GM12878 (cell line): ENCODE results near the gene ABCG1. TPM values are rescaled to one million over a fixed set of nuclear protein-coding genes. Genes with fewer than 3 reads are reported as not detected.

Experiments used
- ATAC-seq: fragments of 200-7000 bp; cut with Tn5 transposase; 3 replicates; pipeline ENCODE4 v1.9.1; 2020; ENCODE audit warnings: mild to moderate bottlenecking, moderate library complexity
- BruUV-seq: library from RNA; stranded (reverse); fragments of 400-500 nt; replicated peaks from 2 replicates; lab custom pipeline; 2021; lab: Mats Ljungman, UMichigan
- CTCF ChIA-PET: fragments of 300-600 bp; sonication (Branson Sonifier 250); formaldehyde crosslinking; extraction: SDS; loops from one replicate; lab custom pipeline; 2021; ENCODE audit warnings: inconsistent platforms; lab: Yijun Ruan, JAX
- POLR2A ChIA-PET: fragments of 350-600 bp; formaldehyde crosslinking; extraction: SDS; loops from one replicate; lab custom pipeline; 2021; ENCODE audit warnings: inconsistent platforms; lab: Charles Lee
- RAD21 ChIA-PET: fragments of 300-600 bp; sonication (Branson Sonifier 250); formaldehyde crosslinking; loops from one replicate; lab custom pipeline; 2023; ENCODE audit warnings: antibody characterized with exemption; ENCODE audit not compliant: unreplicated experiment; lab: Charles Lee
- SMC1A ChIA-PET: fragments of 300-600 bp; sonication (Branson Sonifier 250); formaldehyde crosslinking; loops from one replicate; lab custom pipeline; 2023; ENCODE audit not compliant: unreplicated experiment, uncharacterized antibody; lab: Charles Lee
- DNase-seq: peaks from one replicate; pipeline ENCODE4 v3.0.0-alpha.2; 2011; ENCODE audit warnings: low read depth, low spot score
- FAIRE-seq: peaks from 3 replicates; lab custom pipeline; 2011; peaks lifted over from hg19 to GRCh38; lab: Jason Lieb, UNC
- H2AFZ ChIP-seq: 2 replicates; pipeline ENCODE4 v1.6.0; 2011; ENCODE audit warnings: low read depth, low read length, control low read depth; ENCODE audit not compliant: control insufficient read depth
- H3K27ac ChIP-seq: 2 replicates; pipeline ENCODE4 v1.5.1; 2011; ENCODE audit warnings: control low read depth; ENCODE audit not compliant: control insufficient read depth, insufficient read depth
- H3K27me3 ChIP-seq, 2 experiments: replicated peaks in 1 of 2; 2 replicates each; pipeline versions ENCODE4 v1.6.0 to v1.6.1; 2011; ENCODE audit warnings: low read length in 1 of 2; ENCODE audit not compliant: control insufficient read depth in 2 of 2, insufficient read depth in 2 of 2
- H3K36me3 ChIP-seq, 2 experiments: 2 replicates each; pipeline ENCODE4 v1.5.1; 2011; ENCODE audit warnings: low read length in 1 of 2; ENCODE audit not compliant: control insufficient read depth in 2 of 2, insufficient read depth in 2 of 2
- H3K4me1 ChIP-seq: 2 replicates; pipeline ENCODE4 v1.6.1; 2011; ENCODE audit warnings: mild to moderate bottlenecking, low read length, moderate library complexity, mixed read lengths; ENCODE audit not compliant: control insufficient read depth, insufficient read depth
- H3K4me2 ChIP-seq: 2 replicates; pipeline ENCODE4 v1.6.0; 2011; ENCODE audit warnings: control low read depth; ENCODE audit not compliant: control insufficient read depth, insufficient read depth
- H3K4me3 ChIP-seq: fragments of 200-600 bp; sonication (generic); 2 replicates; pipeline ENCODE4 v1.5.1; 2016
- H3K79me2 ChIP-seq: 2 replicates; pipeline ENCODE4 v1.6.0; 2011; ENCODE audit warnings: low read length; ENCODE audit not compliant: control insufficient read depth, insufficient read depth
- H3K9ac ChIP-seq: 2 replicates; pipeline ENCODE4 v1.8.0; 2011; ENCODE audit warnings: low read length, control low read depth, mixed read lengths; ENCODE audit not compliant: control insufficient read depth, insufficient read depth
- H3K9me3 ChIP-seq: replicated peaks from 3 replicates; pipeline ENCODE4 v1.5.1; 2011; ENCODE audit warnings: mild to moderate bottlenecking, low read length; ENCODE audit not compliant: control insufficient read depth, insufficient read depth
- H4K20me1 ChIP-seq: 2 replicates; pipeline ENCODE4 v1.6.0; 2011; ENCODE audit not compliant: control insufficient read depth, insufficient read depth
- BHLHE40 ChIP-seq, 2 experiments: fragments of 450-650 bp in 1 of 2; IDR thresholded peaks; 2 replicates each; pipeline ENCODE4 v1.6.1; 2011 to 2017; ENCODE audit warnings: low read depth in 2 of 2, borderline replicate concordance in 1 of 2, improper control_type of control experiment in 1 of 2, low read length in 1 of 2, mild to moderate bottlenecking in 1 of 2
- DPF2 ChIP-seq: fragments of 450-650 bp; IDR thresholded peaks from 2 replicates; pipeline ENCODE4 v1.6.1; 2017; ENCODE audit warnings: mild to moderate bottlenecking
- FOXK2 ChIP-seq: fragments of 450-650 bp; IDR thresholded peaks from 2 replicates; pipeline ENCODE4 v1.6.1; 2017; ENCODE audit warnings: mild to moderate bottlenecking, moderate library complexity
- GATAD2B ChIP-seq: fragments of 450-650 bp; conservative IDR thresholded peaks from 2 replicates; pipeline ENCODE4 v1.6.1; 2017; ENCODE audit warnings: low read depth, mild to moderate bottlenecking, moderate library complexity
- IKZF1 ChIP-seq: fragments of 450-650 bp; conservative IDR thresholded peaks from 2 replicates; pipeline ENCODE4 v1.6.1; 2017; ENCODE audit warnings: antibody characterized with exemption, mild to moderate bottlenecking
- LARP7 ChIP-seq: fragments of 450-650 bp; IDR thresholded peaks from 2 replicates; pipeline ENCODE4 v1.6.1; 2017; ENCODE audit warnings: mild to moderate bottlenecking
- NFYB ChIP-seq: IDR thresholded peaks from 2 replicates; pipeline ENCODE4 v1.6.1; 2011; ENCODE audit warnings: low read depth, mild to moderate bottlenecking, low read length, improper control_type of control experiment, moderate library complexity; ENCODE audit not compliant: insufficient read depth
- POU2F2 ChIP-seq: IDR thresholded peaks from 3 replicates; pipeline ENCODE4 v1.6.1; 2011; ENCODE audit warnings: low read depth, mild to moderate bottlenecking, low read length, borderline replicate concordance
- RAD21 ChIP-seq: IDR thresholded peaks from 2 replicates; pipeline ENCODE4 v1.6.1; 2011; ENCODE audit warnings: mild to moderate bottlenecking, low read depth, low read length, moderate library complexity; ENCODE audit not compliant: insufficient read depth
- RCOR1 ChIP-seq: conservative IDR thresholded peaks from 2 replicates; pipeline ENCODE4 v1.6.1; 2012; ENCODE audit warnings: low read depth, low read length, improper control_type of control experiment
- SMAD5 ChIP-seq: IDR thresholded peaks from 2 replicates; pipeline ENCODE4 v1.6.1; 2016; ENCODE audit warnings: antibody characterized with exemption, low read depth
- ZNF207 ChIP-seq: fragments of 450-650 bp; IDR thresholded peaks from 2 replicates; pipeline ENCODE4 v1.6.1; 2014; ENCODE audit warnings: antibody characterized with exemption, mild to moderate bottlenecking, borderline replicate concordance
- in situ Hi-C: fragments of 300-500 bp; cut with MboI; formaldehyde crosslinking; loops from 9 replicates; pipeline ENCODE4 v1.14.3; 2018; ENCODE audit warnings: mixed read lengths
- intact Hi-C: fragments of 100-400 bp; cut with micrococcal nuclease; formaldehyde crosslinking; loops from one replicate; pipeline ENCODE4 v1.14.2; 2022; ENCODE audit not compliant: unreplicated experiment
- polyA plus RNA-seq, 11 experiments: library from polyadenylated mRNA; depleted of rRNA in 4 of 11; unstranded in 6 of 11; stranded (reverse) in 5 of 11; fragments of >200 nt; fragmentation: Nextera tagmentation in 4 of 11; fragmentation: Illumina TruSeq in 1 of 11; extraction: Ambion mirVana in 4 of 11; extraction: Trizol in 1 of 11; gene quantifications; 1 replicate in 1 of 11; 2 replicates in 10 of 11; pipeline versions ENCODE4 v1.2.1 to v1.2.3, GENCODE V29; 2011 to 2016; ENCODE audit warnings: inconsistent platforms in 2 of 11, missing spikeins in 2 of 11, low read depth in 1 of 11
- total RNA-seq, 4 experiments: library from RNA; depleted of rRNA in 3 of 4; stranded (reverse); fragments of >200 nt in 3 of 4; fragmentation: Illumina TruSeq in 1 of 4; extraction: Trizol in 1 of 4; gene quantifications; 2 replicates each; pipeline versions ENCODE4 v1.2.1 to v1.2.3, GENCODE V29; 2013 to 2021
- TF ChIP-seq, protein P1 (sequence below): IDR thresholded peaks from 2 replicates; pipeline ENCODE4 v1.6.1; 2012; ENCODE audit warnings: low read length, inconsistent platforms
- TF ChIP-seq, protein P2 (sequence below): fragments of 450-650 bp; IDR thresholded peaks from 2 replicates; pipeline ENCODE4 v1.6.1; 2014; ENCODE audit warnings: mild to moderate bottlenecking
- TF ChIP-seq, protein P3 (sequence below): IDR thresholded peaks from 2 replicates; pipeline ENCODE4 v1.6.1; 2011; ENCODE audit warnings: mild to moderate bottlenecking, low read depth, low read length, moderate library complexity; ENCODE audit not compliant: insufficient replicate concordance
- TF ChIP-seq, protein P4 (sequence below): fragments of 450-650 bp; IDR thresholded peaks from 2 replicates; pipeline ENCODE4 v1.6.1; 2017; ENCODE audit warnings: low read depth, mild to moderate bottlenecking, moderate library complexity

ABCG1 gene
- total and polyA plus RNA-seq, 10 of the 15 experiments (the other 5 are each of a cell fraction or from before 2014, with no cell fraction given), result 0.59 to 19.3 (median 5.7) TPM

DNA sequence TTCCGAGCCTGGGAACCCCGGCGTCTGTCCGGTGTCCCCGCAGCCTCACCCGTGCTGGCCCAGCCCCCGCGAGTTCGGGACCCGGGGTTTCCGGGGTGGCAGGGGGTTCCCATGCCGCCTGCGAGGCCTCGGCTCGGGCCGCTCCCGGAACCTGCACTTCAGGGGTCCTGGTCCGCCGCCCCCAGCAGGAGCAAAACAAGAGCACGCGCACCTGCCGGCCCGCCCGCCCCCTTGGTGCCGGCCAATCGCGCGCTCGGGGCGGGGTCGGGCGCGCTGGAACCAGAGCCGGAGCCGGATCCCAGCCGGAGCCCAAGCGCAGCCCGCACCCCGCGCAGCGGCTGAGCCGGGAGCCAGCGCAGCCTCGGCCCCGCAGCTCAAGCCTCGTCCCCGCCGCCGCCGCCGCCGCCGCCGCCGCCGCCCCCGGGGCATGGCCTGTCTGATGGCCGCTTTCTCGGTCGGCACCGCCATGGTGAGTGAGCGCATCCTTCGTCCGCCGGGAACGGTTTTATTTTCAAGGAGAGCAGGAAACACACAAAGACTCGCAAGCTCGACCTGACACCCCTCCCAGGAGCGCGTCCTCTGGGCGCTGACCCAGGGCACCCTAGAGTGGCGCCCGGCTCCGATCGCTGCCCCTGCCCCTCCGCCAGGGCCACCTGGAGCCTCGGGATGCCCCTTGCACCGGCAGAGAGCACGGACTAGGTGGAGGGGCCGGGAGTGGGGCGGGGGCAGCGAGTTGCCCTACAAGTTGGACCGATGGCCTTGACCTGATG lies at the start of gene ABCG1 (continued):
- TF ChIP-seq, protein P1, sequence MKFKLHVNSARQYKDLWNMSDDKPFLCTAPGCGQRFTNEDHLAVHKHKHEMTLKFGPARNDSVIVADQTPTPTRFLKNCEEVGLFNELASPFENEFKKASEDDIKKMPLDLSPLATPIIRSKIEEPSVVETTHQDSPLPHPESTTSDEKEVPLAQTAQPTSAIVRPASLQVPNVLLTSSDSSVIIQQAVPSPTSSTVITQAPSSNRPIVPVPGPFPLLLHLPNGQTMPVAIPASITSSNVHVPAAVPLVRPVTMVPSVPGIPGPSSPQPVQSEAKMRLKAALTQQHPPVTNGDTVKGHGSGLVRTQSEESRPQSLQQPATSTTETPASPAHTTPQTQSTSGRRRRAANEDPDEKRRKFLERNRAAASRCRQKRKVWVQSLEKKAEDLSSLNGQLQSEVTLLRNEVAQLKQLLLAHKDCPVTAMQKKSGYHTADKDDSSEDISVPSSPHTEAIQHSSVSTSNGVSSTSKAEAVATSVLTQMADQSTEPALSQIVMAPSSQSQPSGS, result no peak
- TF ChIP-seq DPF2 (peak; percentile 38; the same call in 1 of the 2 replicates), NFYB (peak; percentile 68; the same call in 1 of the 2 replicates), GATAD2B (peak; percentile 64), IKZF1 (peak; percentile 42), SMAD5 (no peak), BHLHE40 (IDR thresholded peaks at IDR 0.05; ENCODE audit: borderline replicate concordance in 1 of 2, low read depth in 2 of 2, low read length in 1 of 2) (peak; percentile 15 to 73; a peak in 1 of 4 replicates), LARP7 (peak; percentile 75; the same call in 1 of the 2 replicates)
- TF ChIP-seq, protein P2, sequence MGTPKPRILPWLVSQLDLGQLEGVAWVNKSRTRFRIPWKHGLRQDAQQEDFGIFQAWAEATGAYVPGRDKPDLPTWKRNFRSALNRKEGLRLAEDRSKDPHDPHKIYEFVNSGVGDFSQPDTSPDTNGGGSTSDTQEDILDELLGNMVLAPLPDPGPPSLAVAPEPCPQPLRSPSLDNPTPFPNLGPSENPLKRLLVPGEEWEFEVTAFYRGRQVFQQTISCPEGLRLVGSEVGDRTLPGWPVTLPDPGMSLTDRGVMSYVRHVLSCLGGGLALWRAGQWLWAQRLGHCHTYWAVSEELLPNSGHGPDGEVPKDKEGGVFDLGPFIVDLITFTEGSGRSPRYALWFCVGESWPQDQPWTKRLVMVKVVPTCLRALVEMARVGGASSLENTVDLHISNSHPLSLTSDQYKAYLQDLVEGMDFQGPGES, result no peak

- no peaks in the 10 kb centered on the region for H3K36me3 ChIP-seq
- no peak overlapping the region for H2AFZ ChIP-seq
- H3K27ac ChIP-seq, result no peak overlapping the region
- H3K9me3 ChIP-seq, result no peaks in the 10 kb centered on the region; the same call in 2 of the 3 replicates
- DNase-seq (no peak), ATAC-seq (no peak), FAIRE-seq (no peak)
- SMC1A ChIA-PET, result interaction anchor here (1.1 to 2.3 kb wide), 3 partner anchors 68 to 89 kb away, joined by 3 to 8 read pairs (median 4); no protein-coding TSS in a partner anchor
- CTCF ChIA-PET, result interaction anchor here (0.9 to 2.2 kb wide), 3 partner anchors 25 to 89 kb away, joined by 3 to 12 read pairs (median 3); partner anchors contain the start of gene ABCG1
- in situ Hi-C loops (loop anchor here (5.0 kb wide), 1 partner anchor 83 kb away; no protein-coding TSS in a partner anchor), intact Hi-C loops (no loop called here)
- TF ChIP-seq, protein P3, sequence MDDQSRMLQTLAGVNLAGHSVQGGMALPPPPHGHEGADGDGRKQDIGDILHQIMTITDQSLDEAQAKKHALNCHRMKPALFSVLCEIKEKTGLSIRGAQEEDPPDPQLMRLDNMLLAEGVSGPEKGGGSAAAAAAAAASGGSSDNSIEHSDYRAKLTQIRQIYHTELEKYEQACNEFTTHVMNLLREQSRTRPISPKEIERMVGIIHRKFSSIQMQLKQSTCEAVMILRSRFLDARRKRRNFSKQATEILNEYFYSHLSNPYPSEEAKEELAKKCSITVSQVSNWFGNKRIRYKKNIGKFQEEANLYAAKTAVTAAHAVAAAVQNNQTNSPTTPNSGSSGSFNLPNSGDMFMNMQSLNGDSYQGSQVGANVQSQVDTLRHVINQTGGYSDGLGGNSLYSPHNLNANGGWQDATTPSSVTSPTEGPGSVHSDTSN, result no peak
- no peak for TF ChIP-seq ZNF207
- TF ChIP-seq RCOR1, result no peak
- TF ChIP-seq, protein P4, sequence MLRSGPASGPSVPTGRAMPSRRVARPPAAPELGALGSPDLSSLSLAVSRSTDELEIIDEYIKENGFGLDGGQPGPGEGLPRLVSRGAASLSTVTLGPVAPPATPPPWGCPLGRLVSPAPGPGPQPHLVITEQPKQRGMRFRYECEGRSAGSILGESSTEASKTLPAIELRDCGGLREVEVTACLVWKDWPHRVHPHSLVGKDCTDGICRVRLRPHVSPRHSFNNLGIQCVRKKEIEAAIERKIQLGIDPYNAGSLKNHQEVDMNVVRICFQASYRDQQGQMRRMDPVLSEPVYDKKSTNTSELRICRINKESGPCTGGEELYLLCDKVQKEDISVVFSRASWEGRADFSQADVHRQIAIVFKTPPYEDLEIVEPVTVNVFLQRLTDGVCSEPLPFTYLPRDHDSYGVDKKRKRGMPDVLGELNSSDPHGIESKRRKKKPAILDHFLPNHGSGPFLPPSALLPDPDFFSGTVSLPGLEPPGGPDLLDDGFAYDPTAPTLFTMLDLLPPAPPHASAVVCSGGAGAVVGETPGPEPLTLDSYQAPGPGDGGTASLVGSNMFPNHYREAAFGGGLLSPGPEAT, result no peak
- no peak for TF ChIP-seq FOXK2
- no peak for TF ChIP-seq POU2F2
- TF ChIP-seq RAD21, result no peak
- no peaks in the 10 kb centered on the region for H4K20me1 ChIP-seq
- H3K9ac ChIP-seq, result no peak overlapping the region
- no peak overlapping the region for H3K4me2 ChIP-seq
- BruUV-seq, result no TSS peak
- POLR2A ChIA-PET, result no interaction called here
- H3K4me1 ChIP-seq, result no peaks in the 10 kb centered on the region
- RAD21 ChIA-PET, result interaction anchor here (2.4 kb wide), 1 partner anchor 51 kb away, joined by 10 read pairs; no protein-coding TSS in a partner anchor
- no peak overlapping the region for H3K4me3 ChIP-seq
- H3K27me3 ChIP-seq, result 0 out of 4 replicates have a peak, but pooled peaks cover 0 to 2% of the 10 kb centered on the region in 2 experiments
- H3K79me2 ChIP-seq, result no peaks in the 10 kb centered on the region
Measured at GRCh38 chr21:42169758-42170157, 49.2 kb upstream of the ABCG1 start.
